MM.1S (cell line): ENCODE results near the gene TMPRSS5.

Experiments used
- DNase-seq: peaks from one replicate; pipeline ENCODE4 v3.0.0-alpha.2; 2015
- H2AFZ ChIP-seq: fragments of 300-600 bp; sonication (generic); 2 replicates; pipeline ENCODE4 v1.6.0; 2016; ENCODE audit warnings: antibody characterized with exemption, low read length
- H3F3A ChIP-seq: fragments of 300-600 bp; sonication (generic); 2 replicates; pipeline ENCODE4 v1.6.1; 2016; ENCODE audit warnings: mild to moderate bottlenecking, antibody characterized with exemption, low read length, moderate library complexity, mixed read lengths; ENCODE audit not compliant: insufficient read depth
- H3K27ac ChIP-seq: fragments of 300-600 bp; sonication (generic); 2 replicates; pipeline ENCODE4 v1.5.1; 2016; ENCODE audit warnings: mild to moderate bottlenecking, low read length
- H3K27me3 ChIP-seq: fragments of 300-600 bp; sonication (generic); replicated peaks from 2 replicates; pipeline ENCODE4 v1.6.0; 2016; ENCODE audit warnings: low read length; ENCODE audit not compliant: insufficient read depth
- H3K36me3 ChIP-seq: fragments of 300-600 bp; sonication (generic); replicated peaks from 2 replicates; pipeline ENCODE4 v1.6.1; 2016; ENCODE audit warnings: mild to moderate bottlenecking, low read length, mixed read lengths; ENCODE audit not compliant: insufficient read depth
- H3K4me1 ChIP-seq: fragments of 300-600 bp; sonication (generic); 2 replicates; pipeline ENCODE4 v1.6.1; 2016; ENCODE audit warnings: low read length, mixed read lengths
- H3K4me2 ChIP-seq: fragments of 300-600 bp; sonication (generic); 2 replicates; pipeline ENCODE4 v1.6.0; 2016; ENCODE audit warnings: low read depth, low read length
- H3K4me3 ChIP-seq: fragments of 300-600 bp; sonication (generic); 2 replicates; pipeline ENCODE4 v1.5.1; 2016; ENCODE audit warnings: low read length, mixed read lengths
- H3K79me2 ChIP-seq: fragments of 300-600 bp; sonication (generic); 2 replicates; pipeline ENCODE4 v1.6.1; 2016; ENCODE audit warnings: mixed run types, low read length, mixed read lengths
- H3K9ac ChIP-seq: fragments of 300-600 bp; sonication (generic); 2 replicates; pipeline ENCODE4 v1.6.1; 2016; ENCODE audit warnings: low read length, mixed read lengths
- H3K9me2 ChIP-seq: fragments of 300-600 bp; sonication (generic); replicated peaks from 2 replicates; pipeline ENCODE4 v1.6.1; 2016; ENCODE audit warnings: mild to moderate bottlenecking, low read length, mixed read lengths; ENCODE audit not compliant: insufficient read depth
- H3K9me3 ChIP-seq: fragments of 300-600 bp; sonication (generic); replicated peaks from 2 replicates; pipeline ENCODE4 v1.6.1; 2016; ENCODE audit warnings: mild to moderate bottlenecking, low read length, mixed read lengths; ENCODE audit not compliant: insufficient read depth
- H4K20me1 ChIP-seq: fragments of 300-600 bp; sonication (generic); 2 replicates; pipeline ENCODE4 v1.6.1; 2016; ENCODE audit warnings: mild to moderate bottlenecking, low read length, moderate library complexity, mixed read lengths; ENCODE audit not compliant: insufficient read depth
- CTCF ChIP-seq: fragments of 300-600 bp; sonication (generic); IDR thresholded peaks from 2 replicates; pipeline ENCODE4 v1.5.1; 2016; ENCODE audit warnings: antibody characterized with exemption, low read length, mixed read lengths
- EZH2 ChIP-seq: fragments of 300-600 bp; sonication (generic); optimal IDR thresholded peaks from 2 replicates; pipeline ENCODE3; 2017; ENCODE audit warnings: low read depth, mild to moderate bottlenecking, antibody characterized with exemption, low read length, mixed read lengths
- EZH2phosphoT487 ChIP-seq: fragments of 300-600 bp; sonication (generic); IDR thresholded peaks from 2 replicates; pipeline ENCODE4 v1.6.1; 2018; ENCODE audit warnings: antibody characterized with exemption, low read length

Gene TMPRSS5

GRCh38 chr11:113690619-113691569, 15.2 kb downstream of the TMPRSS5 start:
- H4K20me1 ChIP-seq: no peaks in the 10 kb centered on the region
- H3K79me2 ChIP-seq: no peaks in the 10 kb centered on the region
- no peak overlapping the region for H3K4me2 ChIP-seq
- H3F3A ChIP-seq: no peaks in the 10 kb centered on the region
- no peaks in the 10 kb centered on the region for H3K9me3 ChIP-seq
- no peaks in the 10 kb centered on the region for H3K4me1 ChIP-seq
- H3K27ac ChIP-seq: no peak overlapping the region
- no peaks in the 10 kb centered on the region for H3K9me2 ChIP-seq
- H3K27me3 ChIP-seq: no peaks in the 10 kb centered on the region
- no peak for TF ChIP-seq EZH2
- peak; percentile 41 for TF ChIP-seq CTCF
- no peak for TF ChIP-seq EZH2phosphoT487
- DNase-seq: no peak
- H3K4me3 ChIP-seq: no peak overlapping the region
- H3K9ac ChIP-seq: no peak overlapping the region
- H2AFZ ChIP-seq: no peak overlapping the region
- H3K36me3 ChIP-seq: no peaks in the 10 kb centered on the region

GRCh38 chr11:113689768-113690618, 16.1 kb downstream of the TMPRSS5 start:
- H3K9me2 ChIP-seq: no peaks in the 10 kb centered on the region
- H3K9ac ChIP-seq: no peak overlapping the region
- no peak overlapping the region for H2AFZ ChIP-seq
- H3F3A ChIP-seq: no peaks in the 10 kb centered on the region
- H3K4me1 ChIP-seq: no peaks in the 10 kb centered on the region
- H3K27ac ChIP-seq: no peak overlapping the region
- H3K79me2 ChIP-seq: no peaks in the 10 kb centered on the region
- no peaks in the 10 kb centered on the region for H3K27me3 ChIP-seq
- no peak for DNase-seq
- no peaks in the 10 kb centered on the region for H4K20me1 ChIP-seq
- no peaks in the 10 kb centered on the region for H3K36me3 ChIP-seq
- no peak overlapping the region for H3K4me3 ChIP-seq
- H3K4me2 ChIP-seq: no peak overlapping the region
- H3K9me3 ChIP-seq: no peaks in the 10 kb centered on the region
- TF ChIP-seq EZH2phosphoT487 (no peak), CTCF (no peak), EZH2 (no peak)

- H3K4me2 ChIP-seq: no peak overlapping the region
- H3K4me3 ChIP-seq: no peak overlapping the region
- TF ChIP-seq CTCF (no peak), EZH2phosphoT487 (no peak), EZH2 (no peak)
Measured at GRCh38 chr11:113685654-113686359, 20.3 kb downstream of the TMPRSS5 start.

More at GRCh38 chr11:113685654-113686359, 20.3 kb downstream of the TMPRSS5 start:
- no peaks in the 10 kb centered on the region for H3K4me1 ChIP-seq
- H3K9ac ChIP-seq: no peak overlapping the region
- H3F3A ChIP-seq: no peaks in the 10 kb centered on the region
- H2AFZ ChIP-seq: no peak overlapping the region
- DNase-seq: no peak
- no peaks in the 10 kb centered on the region for H3K27me3 ChIP-seq
- no peaks in the 10 kb centered on the region for H3K9me2 ChIP-seq
- H3K9me3 ChIP-seq: no peaks in the 10 kb centered on the region
- no peak overlapping the region for H3K27ac ChIP-seq
- H3K79me2 ChIP-seq: no peaks in the 10 kb centered on the region
- H3K36me3 ChIP-seq: no peaks in the 10 kb centered on the region
- H4K20me1 ChIP-seq: no peaks in the 10 kb centered on the region
